Heart left ventricle (tissue), 13 donors: ENCODE results near the gene REM1.

Source experiments
- POLR2A ChIP-seq, 2 donors: fragments of 450-650 bp; IDR thresholded peaks; one replicate each; pipeline ENCODE4 v1.6.1; 2017; ENCODE audit warnings: antibody characterized with exemption in 2 of 2, mild to moderate bottlenecking in 2 of 2, moderate library complexity in 2 of 2
- TF ChIP-seq, protein P1 (sequence below), 12 donors: fragments of 200-600 bp; sonication (generic) in 4 of 12; IDR thresholded peaks; one replicate each; pipeline versions ENCODE4 v1.5.0 to v1.8.0; 2018 to 2022; ENCODE audit warnings: antibody characterized with exemption in 12 of 12, mild to moderate bottlenecking in 5 of 12
- donor health status: ischemic (EF 13 %, LVEDD 7.1; RV severe dilation, severe dysfunction).
- donor health status: DM: no; HTN: yes; CAD: no.
- donor health status: DM: no; HTN: no; CAD: no.
- donor health status: ischemic (EF 25% LVEDD 6.9; RV normal size, moderate dysfunction).
- donor health status: ischemic (EF 25% LVEDD 5.7; RV mildly dilated, moderate dysfunction).
- donor health status: ischemic (EF 35%, LVEDD 5.7; RV mildly dilated, moderate dysfunction).
- donor health status: nonischemic (EF 11% LVEDD 7.7; RV severe dilation, severe dysfunction).
- donor health status: DM: yes; HTN: yes; CAD: no.
- donor health status: PGD.
- donor health status: ischemic (EF 29% LVEDD 5.4; RV normal size, mild dysfunction).
- donor health status: nonischemic (EF 23%, LVEDD 6.1; RV moderate dilation, normal function).

DNA sequence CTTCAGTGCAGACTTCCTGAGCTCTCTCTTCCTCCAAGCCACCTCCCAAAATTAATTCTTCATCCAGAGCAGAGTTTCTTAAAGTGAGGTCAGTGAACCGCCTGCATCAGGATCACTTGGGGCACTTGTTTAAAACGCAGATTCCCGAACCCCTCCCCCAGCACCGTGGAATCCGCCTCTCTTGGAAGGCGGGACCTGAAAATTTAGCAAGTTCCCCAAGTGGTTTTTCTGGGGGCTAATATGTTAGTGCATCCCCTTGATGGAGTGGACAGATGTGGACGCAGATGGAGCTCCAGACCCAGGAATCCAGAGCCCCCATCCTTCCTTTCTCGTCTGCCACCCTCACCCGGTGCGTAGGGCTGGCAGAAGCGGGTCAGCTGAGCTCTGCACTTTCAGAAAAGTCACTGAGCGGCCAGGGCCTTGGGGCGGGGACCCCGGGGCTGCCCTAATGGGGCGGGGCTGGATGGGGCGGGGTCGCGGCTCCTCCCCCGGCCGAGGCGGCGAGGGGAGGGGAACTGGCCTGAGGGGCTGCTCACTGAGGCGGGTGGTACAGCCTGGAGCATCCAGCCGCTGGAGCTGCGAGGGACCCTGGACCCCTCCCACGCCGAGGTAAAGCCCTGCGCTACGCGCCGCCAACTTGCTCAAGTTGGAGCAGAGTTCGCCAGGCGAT is at the start of gene REM1, which contains the start of gene DEFB124:
- TF ChIP-seq, protein P1, sequence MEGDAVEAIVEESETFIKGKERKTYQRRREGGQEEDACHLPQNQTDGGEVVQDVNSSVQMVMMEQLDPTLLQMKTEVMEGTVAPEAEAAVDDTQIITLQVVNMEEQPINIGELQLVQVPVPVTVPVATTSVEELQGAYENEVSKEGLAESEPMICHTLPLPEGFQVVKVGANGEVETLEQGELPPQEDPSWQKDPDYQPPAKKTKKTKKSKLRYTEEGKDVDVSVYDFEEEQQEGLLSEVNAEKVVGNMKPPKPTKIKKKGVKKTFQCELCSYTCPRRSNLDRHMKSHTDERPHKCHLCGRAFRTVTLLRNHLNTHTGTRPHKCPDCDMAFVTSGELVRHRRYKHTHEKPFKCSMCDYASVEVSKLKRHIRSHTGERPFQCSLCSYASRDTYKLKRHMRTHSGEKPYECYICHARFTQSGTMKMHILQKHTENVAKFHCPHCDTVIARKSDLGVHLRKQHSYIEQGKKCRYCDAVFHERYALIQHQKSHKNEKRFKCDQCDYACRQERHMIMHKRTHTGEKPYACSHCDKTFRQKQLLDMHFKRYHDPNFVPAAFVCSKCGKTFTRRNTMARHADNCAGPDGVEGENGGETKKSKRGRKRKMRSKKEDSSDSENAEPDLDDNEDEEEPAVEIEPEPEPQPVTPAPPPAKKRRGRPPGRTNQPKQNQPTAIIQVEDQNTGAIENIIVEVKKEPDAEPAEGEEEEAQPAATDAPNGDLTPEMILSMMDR (IDR thresholded peaks at IDR 0.05): no peak
- TF ChIP-seq POLR2A (IDR thresholded peaks at IDR 0.05): no peak
